IMR-90 (cell line): Measurements from ENCODE around the gene RAD51B. TPM values are rescaled to one million over a fixed set of nuclear protein-coding genes. Genes with fewer than 3 reads are reported as not detected.

Experiments
- ATAC-seq: fragments of 200-7000 bp; cut with Tn5 transposase; 2 replicates; pipeline ENCODE4 v1.9.1; 2020; ENCODE audit warnings: low read depth, mild to moderate bottlenecking, moderate library complexity
- BruUV-seq: library from RNA; stranded (reverse); fragments of 400-500 nt; replicated peaks from 2 replicates; lab custom pipeline; 2021; lab: Mats Ljungman, UMichigan
- CTCF ChIA-PET: fragments of 300-600 bp; formaldehyde crosslinking; extraction: SDS; loops from one replicate; lab custom pipeline; 2021; ENCODE audit warnings: antibody characterized with exemption; lab: Yijun Ruan, JAX
- POLR2A ChIA-PET: fragments of 300-600 bp; sonication (Branson Sonifier 250); formaldehyde crosslinking; loops from one replicate; lab custom pipeline; 2022; ENCODE audit warnings: antibody characterized with exemption; ENCODE audit not compliant: unreplicated experiment; lab: Charles Lee
- DNase-seq: peaks from one replicate; pipeline ENCODE4 v3.0.0; 2013
- H2AFZ ChIP-seq: replicated peaks from 2 replicates; pipeline ENCODE3; 2013; ENCODE audit warnings: low read length, mild to moderate bottlenecking; ENCODE audit not compliant: poor library complexity
- H2AK5ac ChIP-seq: 2 replicates; pipeline ENCODE4 v1.6.1; 2013; ENCODE audit warnings: low read depth, low read length, inconsistent platforms
- H2AK9ac ChIP-seq: replicated peaks from 2 replicates; pipeline ENCODE3; 2013; ENCODE audit warnings: mild to moderate bottlenecking, low read depth, low read length, moderate library complexity; ENCODE audit not compliant: poor library complexity
- H2BK120ac ChIP-seq: 2 replicates; pipeline ENCODE4 v1.6.1; 2013; ENCODE audit warnings: low read depth, low read length, inconsistent platforms
- H2BK15ac ChIP-seq: 3 replicates; pipeline ENCODE4 v1.6.1; 2013; ENCODE audit warnings: low read depth, low read length, inconsistent platforms
- H2BK20ac ChIP-seq: 2 replicates; pipeline ENCODE4 v1.6.1; 2013; ENCODE audit warnings: low read depth, mild to moderate bottlenecking, inconsistent platforms, low read length, moderate library complexity
- H2BK5ac ChIP-seq: 2 replicates; pipeline ENCODE4 v1.6.1; 2013; ENCODE audit warnings: mild to moderate bottlenecking, low read depth, low read length, inconsistent platforms; ENCODE audit not compliant: poor library complexity, severe bottlenecking
- H3K14ac ChIP-seq: replicated peaks from 2 replicates; pipeline ENCODE4 v1.6.1; 2013; ENCODE audit warnings: low read depth, low read length, inconsistent platforms
- H3K18ac ChIP-seq: 2 replicates; pipeline ENCODE4 v1.6.1; 2013; ENCODE audit warnings: low read depth, low read length, control low read depth
- H3K23ac ChIP-seq: 2 replicates; pipeline ENCODE4 v1.6.1; 2013; ENCODE audit warnings: low read depth, low read length, inconsistent platforms
- H3K27ac ChIP-seq: 2 replicates; pipeline ENCODE4 v1.5.1; 2013; ENCODE audit warnings: mild to moderate bottlenecking, control low read depth, low read length; ENCODE audit not compliant: insufficient read depth
- H3K27me3 ChIP-seq: 2 replicates; pipeline ENCODE4 v1.6.1; 2013; ENCODE audit warnings: low read length; ENCODE audit not compliant: control insufficient read depth, insufficient read depth
- H3K36me3 ChIP-seq: 2 replicates; pipeline ENCODE4 v1.6.1; 2013; ENCODE audit warnings: low read length, mixed read lengths; ENCODE audit not compliant: control insufficient read depth, insufficient read depth
- H3K4ac ChIP-seq: 2 replicates; pipeline ENCODE4 v1.6.1; 2013; ENCODE audit warnings: low read depth, low read length, inconsistent platforms
- H3K4me1 ChIP-seq: 2 replicates; pipeline ENCODE4 v1.6.1; 2013; ENCODE audit warnings: low read length, mixed read lengths; ENCODE audit not compliant: control insufficient read depth, insufficient read depth
- H3K4me2 ChIP-seq: 2 replicates; pipeline ENCODE4 v1.6.1; 2013; ENCODE audit warnings: low read depth, mild to moderate bottlenecking, control low read depth, low read length, moderate library complexity
- H3K4me3 ChIP-seq: 2 replicates; pipeline ENCODE4 v1.5.1; 2013; ENCODE audit warnings: low read depth, mild to moderate bottlenecking, control low read depth, low read length, moderate library complexity; ENCODE audit not compliant: insufficient read depth
- H3K56ac ChIP-seq: 2 replicates; pipeline ENCODE4 v1.6.1; 2013; ENCODE audit warnings: low read length, inconsistent platforms; ENCODE audit not compliant: insufficient read depth; ENCODE audit errors: extremely low read depth
- H3K79me1 ChIP-seq, 2 experiments: 2 replicates each; pipeline ENCODE4 v1.6.1; 2013; ENCODE audit warnings: low read length in 2 of 2, inconsistent platforms in 1 of 2, low read depth in 1 of 2
- H3K9ac ChIP-seq: 2 replicates; pipeline ENCODE4 v1.6.1; 2013; ENCODE audit warnings: low read depth, low read length, control low read depth
- H3K9me1 ChIP-seq: 2 replicates; pipeline ENCODE4 v1.6.1; 2013; ENCODE audit warnings: low read length, inconsistent platforms; ENCODE audit not compliant: insufficient read depth
- H3K9me3 ChIP-seq: 2 replicates; pipeline ENCODE4 v1.6.1; 2013; ENCODE audit warnings: low read length; ENCODE audit not compliant: control insufficient read depth, insufficient read depth
- H4K20me1 ChIP-seq: 2 replicates; pipeline ENCODE4 v1.6.1; 2013; ENCODE audit warnings: low read length, inconsistent platforms; ENCODE audit not compliant: insufficient read depth
- H4K5ac ChIP-seq: 2 replicates; pipeline ENCODE4 v1.6.1; 2013; ENCODE audit warnings: mild to moderate bottlenecking, low read depth, low read length, control low read depth
- H4K8ac ChIP-seq, 2 experiments: 2 replicates each; pipeline ENCODE4 v1.6.1; 2013; ENCODE audit warnings: low read depth in 2 of 2, low read length in 2 of 2, control low read depth in 1 of 2, inconsistent platforms in 1 of 2
- H4K91ac ChIP-seq: 2 replicates; pipeline ENCODE4 v1.6.1; 2013; ENCODE audit warnings: low read depth, low read length, inconsistent platforms; ENCODE audit not compliant: insufficient read depth
- CEBPB ChIP-seq: IDR thresholded peaks from 2 replicates; pipeline ENCODE4 v1.6.1; 2012; ENCODE audit warnings: low read depth, low read length, improper control_type of control experiment
- CTCF ChIP-seq: conservative IDR thresholded peaks from 2 replicates; pipeline ENCODE4 v1.5.1; 2012; ENCODE audit warnings: mild to moderate bottlenecking, low read depth, low read length, improper control_type of control experiment
- WGBS, 2 experiments: methylation state at CpG; one replicate each; pipeline versions ENCODE4 v1.1.5 to v1.1.7; 2013; ENCODE audit warnings: missing lambda C conversion rate in 2 of 2; ENCODE audit not compliant: insufficient read length in 1 of 2; ENCODE audit errors: extremely low coverage in 2 of 2; 5-methylcytosine and 5-hydroxymethylcytosine counted together
- dilution Hi-C: fragments of 300-500 bp; cut with HindIII; formaldehyde crosslinking; loops from one replicate; pipeline ENCODE4 v1.14.3; 2018; ENCODE audit warnings: low sequenced_read_pairs; ENCODE audit not compliant: unreplicated experiment
- in situ Hi-C: fragments of 300-500 bp; cut with MboI; formaldehyde crosslinking; loops from 3 replicates; pipeline ENCODE4 v1.14.3; 2019; ENCODE audit warnings: low sequenced_read_pairs, inconsistent platforms, mixed read lengths
- intact Hi-C: fragments of 100-400 bp; cut with micrococcal nuclease; formaldehyde crosslinking; loops from 2 replicates; pipeline ENCODE4 v1.10.0; 2022
- polyA plus RNA-seq, 3 experiments: library from polyadenylated mRNA; depleted of rRNA; stranded (reverse); fragments of >200 nt; gene quantifications; 2 replicates each; pipeline ENCODE4 v1.2.3, GENCODE V29; 2012; ENCODE audit warnings: low replicate concordance in 1 of 3
- total RNA-seq: library from RNA; depleted of rRNA; stranded (reverse); fragments of >200 nt; gene quantifications from 2 replicates; pipeline ENCODE4 v1.2.3, GENCODE V29; 2012

Gene RAD51B
- total and polyA plus RNA-seq, 2 of the 4 experiments (the other 2 are of a cell fraction): 5.1 to 18.8 TPM

DNA sequence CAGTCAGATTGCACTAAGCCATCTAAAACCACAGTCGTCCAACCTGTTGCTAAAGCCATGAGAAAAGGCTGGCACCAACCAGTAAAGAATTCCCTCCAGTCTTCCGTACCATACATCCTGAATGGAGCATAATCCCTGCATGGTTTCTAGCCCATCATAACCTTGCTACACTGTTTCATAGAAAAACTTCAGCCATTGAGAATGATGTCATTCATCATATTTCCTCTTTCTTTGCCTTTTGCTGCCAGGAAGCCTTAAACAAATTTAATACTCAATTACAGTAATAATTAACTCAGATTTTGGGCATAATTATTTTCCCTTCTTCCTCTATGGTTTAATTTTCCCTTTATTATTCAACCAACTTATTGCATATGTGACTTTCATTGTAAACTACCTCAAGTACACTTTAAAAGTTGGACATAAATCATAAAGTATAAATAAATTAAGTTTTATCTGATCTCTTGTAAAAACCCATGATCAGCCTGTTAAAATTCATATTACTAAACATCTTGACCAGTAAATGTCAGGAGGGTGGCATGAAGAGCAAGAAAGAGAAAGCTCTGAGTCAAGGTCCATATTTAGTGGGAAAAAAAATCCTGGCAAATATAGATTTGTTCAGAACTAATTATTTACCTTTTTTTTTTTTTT is 708.6 kb downstream of the RAD51B start:
- Histone ChIP-seq H3K9me1 (peaks cover 3% of the 10 kb centered on the region; the same call in 1 of the 2 replicates), H2AFZ (no peak overlapping the region), H2BK15ac (no peak overlapping the region), H3K9ac (no peak overlapping the region), H2AK9ac (no peak overlapping the region), H4K20me1 (no peaks in the 10 kb centered on the region), H3K56ac (no peak overlapping the region), H2BK5ac (no peak overlapping the region), H3K27ac (no peak overlapping the region), H3K27me3 (no peaks in the 10 kb centered on the region), H3K36me3 (no peaks in the 10 kb centered on the region), H4K5ac (no peak overlapping the region), H3K79me1 (no peaks in the 10 kb centered on the region), H3K9me3 (peaks cover 5% of the 10 kb centered on the region), H4K8ac (no peak overlapping the region), H3K4me3 (no peak overlapping the region), H3K4ac (no peak overlapping the region), H3K18ac (no peak overlapping the region), H2BK120ac (no peak overlapping the region), H3K14ac (no peak overlapping the region), H3K23ac (no peak overlapping the region), H3K4me2 (no peak overlapping the region), H4K91ac (no peak overlapping the region), H3K4me1 (peaks cover 3% of the 10 kb centered on the region), H2BK20ac (no peak overlapping the region), H2AK5ac (no peak overlapping the region)
- in situ Hi-C loops (no loop called here), intact Hi-C loops (no loop called here), dilution Hi-C loops (no loop called here)
- DNase-seq: no peak
- 100% methylated on average over 1 of the region's 2 CpGs; no CpG with 5 or more reads in 1 of the 2 experiments for WGBS, 2 experiments
- TF ChIP-seq CEBPB: no peak
- no peak for TF ChIP-seq CTCF
- no TSS peak for BruUV-seq
- POLR2A ChIA-PET: no interaction called here
- CTCF ChIA-PET: no interaction called here
- ATAC-seq: no peak
